HG03565 (cell line): ENCODE data around the gene TLE7.

Experiments used
- ATAC-seq: cut with Tn5 transposase; IDR thresholded peaks from one replicate; pipeline ENCODE4 v1.9.1; 2021; ENCODE audit warnings: mild to moderate bottlenecking, moderate library complexity; ENCODE audit not compliant: unreplicated experiment

TLE7 gene

GRCh38 chr16:71442051-71442440, at the start of gene TLE7:
Gene TLE7 (minus strand): TSS chr16:71442054. CDS start chr16:71433324, 8,730 bp downstream.
- ATAC-seq = no peak

- no peak for ATAC-seq
Measured at GRCh38 chr16:71491054-71491453, 49.2 kb upstream of the TLE7 start.

GRCh38 chr16:71490361-71490760, 48.5 kb upstream of the TLE7 start:
- no peak for ATAC-seq

GRCh38 chr16:71489122-71489521, 47.3 kb upstream of the TLE7 start, which contains the start of gene ZNF19:
Gene ZNF19 (minus strand): TSS chr16:71489324. CDS start chr16:71482114, 7,210 bp downstream.
- no peak for ATAC-seq

- ATAC-seq = peak; percentile 80
Measured at GRCh38 chr16:71484006-71484893, 42.4 kb upstream of the TLE7 start.

- ATAC-seq = no peak
Measured at GRCh38 chr16:71482569-71482968, 40.7 kb upstream of the TLE7 start.

GRCh38 chr16:71480956-71481355, 39.1 kb upstream of the TLE7 start:
- ATAC-seq = no peak

- ATAC-seq = no peak
Measured at GRCh38 chr16:71479420-71479819, 37.6 kb upstream of the TLE7 start.

- ATAC-seq = no peak
Measured at GRCh38 chr16:71476457-71477124, 34.7 kb upstream of the TLE7 start.

- no peak for ATAC-seq
Measured at GRCh38 chr16:71474864-71475263, 33.0 kb upstream of the TLE7 start.

- no peak for ATAC-seq
Measured at GRCh38 chr16:71473891-71474290, 32.0 kb upstream of the TLE7 start.

GRCh38 chr16:71472931-71473330, 31.1 kb upstream of the TLE7 start:
- ATAC-seq = no peak

GRCh38 chr16:71472051-71472450, 30.2 kb upstream of the TLE7 start:
- ATAC-seq = no peak

- no peak for ATAC-seq
Measured at GRCh38 chr16:71467810-71468209, 26.0 kb upstream of the TLE7 start.

- ATAC-seq = no peak
Measured at GRCh38 chr16:71464231-71464630, 22.4 kb upstream of the TLE7 start.

- peak; percentile 96 for ATAC-seq
Measured at GRCh38 chr16:71461686-71462648, 20.1 kb upstream of the TLE7 start, which contains the start of gene ZNF23. Gene ZNF23 (minus strand): TSS chr16:71462247. CDS start chr16:71456796, 5,451 bp downstream.

GRCh38 chr16:71460941-71461340, 19.1 kb upstream of the TLE7 start:
- no peak for ATAC-seq

- no peak for ATAC-seq
Measured at GRCh38 chr16:71460236-71460635, 18.4 kb upstream of the TLE7 start.

- ATAC-seq = no peak
Measured at GRCh38 chr16:71459510-71459909, 17.7 kb upstream of the TLE7 start.

GRCh38 chr16:71456801-71457200, 14.9 kb upstream of the TLE7 start:
- no peak for ATAC-seq

GRCh38 chr16:71453036-71453435, 11.2 kb upstream of the TLE7 start:
- no peak for ATAC-seq
